Posterior cingulate gyrus (tissue), 11 donors: ENCODE measurements around the gene JUP.
"Not testable (repeated sequence)": the region's sequence is repeated elsewhere in the genome, so short reads cannot be mapped to it uniquely, and the experiment has no call there.

Experiments used
- DNase-seq, 10 donors: peaks; one replicate each; pipeline versions ENCODE4 v3.0.0 to v3.0.0-alpha.2; 2020 to 2021; ENCODE audit warnings: mixed read lengths in 3 of 10
- intact Hi-C: fragments of 100-400 bp; cut with DNase I; formaldehyde crosslinking; loops from one replicate; pipeline ENCODE4 v1.15.1; 2023

Gene JUP

GRCh38 chr17:41786227-41787020, at the start of gene JUP:
TSS of gene JUP (minus strand) at chr17:41786711. CDS start at chr17:41771854, 14,857 bp downstream.
- intact Hi-C loops: no loop called here
- DNase-seq: peak; percentile 96 to 100 (median 100)

DNA sequence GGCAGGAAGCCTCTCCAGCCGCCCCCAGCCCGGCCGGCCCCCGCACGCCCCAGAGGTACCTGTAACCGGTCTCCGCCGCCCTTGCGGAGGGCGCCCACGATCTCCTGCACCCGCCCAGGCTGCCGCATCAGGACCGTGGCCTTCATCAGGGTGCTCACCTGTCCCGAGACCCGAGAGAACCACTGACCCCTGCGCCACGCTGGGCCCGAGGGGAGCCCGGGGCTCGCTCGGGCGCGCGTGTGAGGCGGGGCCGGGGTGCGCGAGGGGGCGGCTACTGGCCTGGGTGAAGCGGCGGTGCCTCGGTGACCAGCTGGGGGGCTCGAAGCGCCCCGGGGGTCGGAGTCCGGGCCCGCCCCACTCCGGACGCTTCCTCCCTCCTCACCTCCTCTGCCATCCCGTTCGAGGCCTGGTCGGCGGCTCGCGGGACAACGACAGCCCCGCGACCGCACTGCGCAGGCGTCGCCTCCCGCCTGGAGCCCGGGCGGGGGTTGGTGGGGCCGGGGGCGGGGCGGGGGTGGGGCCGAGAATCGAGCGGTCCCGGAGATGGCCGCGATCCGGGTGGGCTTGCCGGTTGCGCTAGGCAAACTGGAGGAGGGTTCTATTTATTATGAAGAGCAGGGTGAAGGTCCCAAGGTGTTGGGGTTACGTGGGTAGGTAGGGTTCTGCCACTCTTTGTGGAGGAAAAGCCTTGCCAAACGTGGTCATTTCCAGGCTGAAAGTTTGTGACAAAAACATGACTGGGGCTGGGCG, 49.5 kb upstream of the JUP start, which contains the start of gene NT5C3B:
Gene NT5C3B, minus strand, starts transcription at position 433 of the 750 bp plus-strand sequence. Its CDS starts 39 bp downstream, at position 394.
- intact Hi-C loops: no loop called here
- peak; percentile 42 to 94 (median 64) for DNase-seq

DNA sequence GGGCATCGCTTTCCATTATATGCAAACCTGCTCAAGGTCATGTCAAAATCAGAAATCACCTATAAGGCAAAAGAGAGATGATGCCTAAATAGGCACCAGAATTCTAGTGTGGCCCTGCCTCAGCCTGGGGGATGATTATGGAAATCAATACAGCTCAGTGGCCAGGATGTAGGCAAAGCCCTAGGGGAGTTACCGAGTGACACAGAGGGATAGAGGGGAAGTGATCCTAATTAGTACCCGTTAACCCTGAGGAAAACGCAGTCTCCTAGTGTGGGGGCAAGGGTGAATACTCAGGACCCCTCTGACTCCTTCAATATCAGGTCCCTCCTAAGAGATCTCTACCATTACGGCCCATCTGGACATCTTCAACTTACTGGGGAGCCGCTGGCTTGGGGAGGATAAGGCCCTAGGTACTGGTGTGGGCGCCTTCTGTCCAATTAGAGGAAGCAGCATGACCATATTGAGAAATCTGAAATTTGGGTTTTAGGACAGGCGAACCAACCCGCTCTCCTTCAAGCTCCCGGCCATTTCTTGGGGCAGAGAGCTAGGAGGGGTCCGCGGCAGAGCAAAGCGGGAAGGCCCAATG, 48.8 kb upstream of the JUP start:
- no peak for DNase-seq
- intact Hi-C loops: no loop called here

- peak in 1 of 10 donors; percentile 27 for DNase-seq
Measured at GRCh38 chr17:41829961-41830360, 43.5 kb upstream of the JUP start.

DNA sequence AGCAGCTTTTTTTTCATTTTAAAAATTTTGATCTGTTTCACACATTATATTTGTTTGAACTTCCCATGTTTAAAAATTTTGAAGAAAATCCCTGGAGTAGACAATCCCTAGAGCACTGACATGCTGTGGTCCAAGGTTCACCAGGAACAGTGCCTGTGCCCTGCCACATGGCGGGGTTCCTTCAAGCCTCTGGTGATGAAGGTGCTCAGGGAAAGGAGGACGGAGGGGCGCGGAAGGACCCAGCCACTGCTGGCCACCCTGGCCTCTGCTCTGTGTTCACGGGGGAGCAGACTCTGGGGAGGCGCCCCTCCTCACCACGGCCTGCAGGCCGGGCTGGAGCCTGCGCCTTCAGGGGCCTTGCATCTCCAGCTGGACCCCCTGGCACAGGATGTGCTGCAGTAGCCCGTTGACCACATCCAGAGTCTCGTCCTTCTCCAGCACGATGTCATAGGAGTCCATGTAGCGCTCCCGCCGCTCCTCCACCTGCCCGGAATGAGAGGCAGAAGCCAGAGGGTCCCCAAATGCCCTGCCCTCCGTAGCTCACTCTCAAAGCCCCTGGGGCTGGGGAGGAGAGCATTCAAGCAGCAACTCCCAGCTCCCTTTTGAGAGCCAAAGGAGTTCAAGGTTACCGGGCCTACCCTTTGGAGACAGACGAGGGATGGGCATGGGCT, 38.8 kb upstream of the JUP start:
- intact Hi-C loops: no loop called here
- DNase-seq: peak in 1 of 10 donors; percentile 74

More at GRCh38 chr17:41829961-41830360, 43.5 kb upstream of the JUP start:
- intact Hi-C loops: not testable (repeated sequence)

GRCh38 chr17:41824086-41824485, 37.6 kb upstream of the JUP start:
- DNase-seq: peak in 1 of 10 donors; percentile 51
- intact Hi-C loops: no loop called here

GRCh38 chr17:41823580-41823979, 37.1 kb upstream of the JUP start:
- intact Hi-C loops: no loop called here
- peak in 3 of 10 donors; percentile 18 to 35 (median 22) for DNase-seq

DNA sequence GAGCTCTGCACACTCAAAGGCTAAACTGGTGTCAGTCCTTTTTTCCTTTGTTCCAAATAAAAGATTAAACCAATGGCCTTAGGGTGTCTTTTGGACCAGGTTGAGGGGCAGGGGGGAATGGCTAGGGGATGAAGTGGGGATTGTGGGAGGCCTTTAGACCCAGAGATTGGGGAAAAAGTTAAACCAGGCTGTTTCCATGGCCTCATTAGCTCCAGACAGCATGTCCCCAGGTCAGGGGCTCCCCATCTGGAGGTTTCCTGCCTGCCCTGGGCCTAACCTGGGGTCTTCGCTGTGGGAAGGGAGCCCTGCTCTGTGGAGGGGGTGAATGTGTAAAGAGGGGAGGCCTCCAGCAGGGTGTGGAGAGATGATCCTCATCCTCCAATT, 36.6 kb upstream of the JUP start:
- DNase-seq: peak in 1 of 10 donors; percentile 26
- intact Hi-C loops: no loop called here

DNA sequence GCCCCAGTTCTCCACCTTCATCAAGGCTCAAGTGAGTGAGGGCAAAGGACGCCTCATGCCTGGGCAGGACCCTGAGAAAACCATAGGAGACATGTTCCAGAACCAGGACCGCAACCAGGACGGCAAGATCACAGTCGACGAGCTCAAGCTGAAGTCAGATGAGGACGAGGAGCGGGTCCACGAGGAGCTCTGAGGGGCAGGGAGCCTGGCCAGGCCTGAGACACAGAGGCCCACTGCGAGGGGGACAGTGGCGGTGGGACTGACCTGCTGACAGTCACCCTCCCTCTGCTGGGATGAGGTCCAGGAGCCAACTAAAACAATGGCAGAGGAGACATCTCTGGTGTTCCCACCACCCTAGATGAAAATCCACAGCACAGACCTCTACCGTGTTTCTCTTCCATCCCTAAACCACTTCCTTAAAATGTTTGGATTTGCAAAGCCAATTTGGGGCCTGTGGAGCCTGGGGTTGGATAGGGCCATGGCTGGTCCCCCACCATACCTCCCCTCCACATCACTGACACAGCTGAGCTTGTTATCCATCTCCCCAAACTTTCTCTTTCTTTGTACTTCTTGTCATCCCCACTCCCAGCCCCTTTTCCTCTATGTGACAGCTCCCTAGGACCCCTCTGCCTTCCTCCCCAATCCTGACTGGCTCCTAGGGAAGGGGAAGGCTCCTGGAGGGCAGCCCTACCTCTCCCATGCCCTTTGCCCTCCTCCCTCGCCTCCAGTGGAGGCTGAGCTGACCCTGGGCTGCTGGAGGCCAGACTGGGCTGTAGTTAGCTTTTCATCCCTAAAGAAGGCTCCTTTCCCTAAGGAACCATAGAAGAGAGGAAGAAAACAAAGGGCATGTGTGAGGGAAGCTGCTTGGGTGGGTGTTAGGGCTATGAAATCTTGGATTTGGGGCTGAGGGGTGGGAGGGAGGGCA, 36.0 kb upstream of the JUP start:
- peak in 1 of 10 donors; percentile 50 for DNase-seq
- intact Hi-C loops: no loop called here

DNA sequence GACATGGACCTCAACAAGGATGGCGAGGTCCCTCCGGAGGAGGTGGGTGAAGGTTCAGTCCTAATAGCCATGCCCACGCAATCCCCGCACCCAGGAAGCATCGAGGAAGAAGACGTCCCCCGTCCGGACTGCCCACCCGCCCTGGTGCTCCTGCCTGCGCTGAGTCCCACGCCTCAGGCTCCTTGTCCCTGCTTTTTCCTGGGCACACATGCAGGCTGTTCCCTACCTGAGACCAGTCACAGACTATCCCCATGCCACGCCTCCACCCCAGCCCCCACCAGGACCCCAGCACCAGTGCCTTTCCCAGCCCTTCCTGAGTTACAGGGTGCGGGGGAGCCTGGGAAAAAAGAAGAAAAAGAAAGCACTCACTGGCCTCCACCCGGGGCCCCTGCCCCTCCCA, 35.3 kb upstream of the JUP start:
- intact Hi-C loops: no loop called here
- DNase-seq: peak in 1 of 10 donors; percentile 40

DNA sequence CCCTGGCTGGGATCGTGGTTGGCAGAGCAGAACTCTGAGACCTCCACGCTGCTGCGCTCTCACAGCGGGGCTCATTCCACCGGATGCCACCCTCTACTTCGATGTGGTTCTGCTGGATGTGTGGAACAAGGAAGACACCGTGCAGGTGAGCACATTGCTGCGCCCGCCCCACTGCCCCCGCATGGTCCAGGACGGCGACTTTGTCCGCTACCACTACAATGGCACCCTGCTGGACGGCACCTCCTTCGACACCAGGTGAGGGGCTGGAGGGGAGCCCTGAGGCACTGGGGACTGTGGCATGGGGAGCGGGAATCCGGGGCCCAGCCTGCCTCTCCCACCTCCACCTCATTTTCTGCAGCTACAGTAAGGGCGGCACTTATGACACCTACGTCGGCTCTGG, 31.5 kb upstream of the JUP start:
- intact Hi-C loops: no loop called here

GRCh38 chr17:41816637-41817320, 30.3 kb upstream of the JUP start:
- intact Hi-C loops: no loop called here
- peak in 1 of 10 donors; percentile 72 for DNase-seq

More for the DNA sequence above, 31.5 kb upstream of the JUP start:
- DNase-seq: peak in 1 of 10 donors; percentile 50

DNA sequence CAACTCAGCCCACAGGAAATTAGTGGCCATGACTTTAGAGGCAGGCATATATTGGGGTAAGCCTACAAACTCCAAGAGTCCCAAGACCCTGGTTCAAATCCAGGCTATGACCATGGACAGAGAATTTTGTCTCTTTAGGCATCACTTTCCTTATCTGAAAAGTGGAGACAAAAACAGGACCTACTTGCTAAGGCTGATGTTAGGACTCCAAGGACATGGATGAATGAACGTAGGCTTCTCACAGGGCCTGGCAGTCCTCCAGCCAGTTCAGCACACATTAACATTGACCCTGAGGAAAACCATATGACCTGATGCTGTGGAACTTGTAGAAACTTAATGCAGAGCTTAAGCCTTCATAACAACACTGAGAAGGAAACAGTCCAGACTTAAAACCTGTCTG, 27.7 kb upstream of the JUP start:
- DNase-seq: no peak
- intact Hi-C loops: no loop called here

DNA sequence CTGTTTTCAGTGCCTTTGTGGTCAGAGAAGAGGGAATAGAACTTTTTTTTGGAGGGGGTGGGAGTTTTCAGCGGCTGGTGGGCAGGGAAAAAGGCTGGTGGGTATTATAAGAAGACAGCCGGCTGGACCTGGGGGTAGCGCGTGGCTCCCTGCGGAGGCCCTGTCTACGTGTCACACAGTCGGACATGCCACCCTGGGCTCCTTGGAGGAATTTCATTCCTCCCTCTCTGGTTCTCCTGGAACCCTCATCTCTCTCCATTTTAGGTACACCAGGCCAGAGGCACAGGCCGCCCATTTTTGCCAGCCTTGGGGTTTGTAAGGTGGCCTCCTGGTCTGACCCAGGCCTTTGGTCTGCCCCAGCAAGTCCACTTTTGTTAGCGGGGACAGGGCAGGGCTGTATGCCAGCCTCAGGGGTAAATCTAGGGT, 27.2 kb upstream of the JUP start:
- intact Hi-C loops: no loop called here
- no peak for DNase-seq

GRCh38 chr17:41813152-41813680, 26.7 kb upstream of the JUP start:
- intact Hi-C loops: no loop called here
- DNase-seq: no peak

- peak in 5 of 10 donors; percentile 10 to 45 (median 28) for DNase-seq
- intact Hi-C loops: no loop called here
Measured at GRCh38 chr17:41812381-41813151, 26.1 kb upstream of the JUP start, which contains the start of gene FKBP10. TSS of gene FKBP10 (plus strand) at chr17:41813004. CDS start at chr17:41813035, 31 bp downstream.

GRCh38 chr17:41811549-41812380, 25.3 kb upstream of the JUP start, which contains the start of gene P3H4:
TSS of gene P3H4 (minus strand) at chr17:41811949. CDS start at chr17:41811915, 34 bp downstream.
- DNase-seq: peak; percentile 56 to 97 (median 81)
- intact Hi-C loops: no loop called here
